ENCODE data around the gene PPP3R2.
"Not testable (repeated sequence)": the region's sequence is repeated elsewhere in the genome, so short reads cannot be mapped to it uniquely, and the experiment has no call there.

PPP3R2 gene

DNA sequence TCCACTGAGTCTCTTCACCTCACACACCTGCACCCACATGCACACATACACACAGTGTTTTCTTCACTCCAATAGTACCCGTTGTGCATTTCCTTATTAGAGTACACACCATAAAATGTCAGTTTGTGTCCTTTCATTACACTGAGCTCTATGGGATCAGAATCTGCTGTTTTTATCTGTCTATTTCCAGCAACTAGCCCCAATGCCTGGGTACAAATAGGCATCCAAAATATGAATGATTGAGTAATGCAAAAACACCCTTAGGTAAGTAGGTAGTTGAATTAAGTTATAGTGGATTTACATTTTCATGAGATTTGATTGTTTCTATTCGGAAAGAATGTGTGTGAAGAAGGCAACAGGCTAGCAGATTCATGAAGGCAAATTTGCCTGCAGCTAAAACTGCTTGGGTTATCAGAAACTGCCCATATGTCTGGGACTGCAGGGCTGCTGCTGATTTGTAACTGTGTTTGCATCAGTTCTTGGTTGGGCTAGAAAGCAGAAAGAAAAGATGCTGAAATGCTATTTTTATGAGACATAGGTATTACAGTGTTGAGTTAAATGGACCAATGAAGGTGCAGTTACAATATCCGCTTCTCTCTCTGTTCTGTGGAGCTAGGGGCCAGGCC is 26.9 kb downstream of the PPP3R2 start:
- DNase-seq (ENCODE audit: low read depth), result no peak
- no peak overlapping the region for H3K4me3 ChIP-seq (replicated peaks; ENCODE audit: low read depth, low read length)
- TF ChIP-seq, protein P1, sequence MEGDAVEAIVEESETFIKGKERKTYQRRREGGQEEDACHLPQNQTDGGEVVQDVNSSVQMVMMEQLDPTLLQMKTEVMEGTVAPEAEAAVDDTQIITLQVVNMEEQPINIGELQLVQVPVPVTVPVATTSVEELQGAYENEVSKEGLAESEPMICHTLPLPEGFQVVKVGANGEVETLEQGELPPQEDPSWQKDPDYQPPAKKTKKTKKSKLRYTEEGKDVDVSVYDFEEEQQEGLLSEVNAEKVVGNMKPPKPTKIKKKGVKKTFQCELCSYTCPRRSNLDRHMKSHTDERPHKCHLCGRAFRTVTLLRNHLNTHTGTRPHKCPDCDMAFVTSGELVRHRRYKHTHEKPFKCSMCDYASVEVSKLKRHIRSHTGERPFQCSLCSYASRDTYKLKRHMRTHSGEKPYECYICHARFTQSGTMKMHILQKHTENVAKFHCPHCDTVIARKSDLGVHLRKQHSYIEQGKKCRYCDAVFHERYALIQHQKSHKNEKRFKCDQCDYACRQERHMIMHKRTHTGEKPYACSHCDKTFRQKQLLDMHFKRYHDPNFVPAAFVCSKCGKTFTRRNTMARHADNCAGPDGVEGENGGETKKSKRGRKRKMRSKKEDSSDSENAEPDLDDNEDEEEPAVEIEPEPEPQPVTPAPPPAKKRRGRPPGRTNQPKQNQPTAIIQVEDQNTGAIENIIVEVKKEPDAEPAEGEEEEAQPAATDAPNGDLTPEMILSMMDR (IDR thresholded peaks at IDR 0.05; ENCODE audit: low read length, missing control alignments), result no peak

DNA sequence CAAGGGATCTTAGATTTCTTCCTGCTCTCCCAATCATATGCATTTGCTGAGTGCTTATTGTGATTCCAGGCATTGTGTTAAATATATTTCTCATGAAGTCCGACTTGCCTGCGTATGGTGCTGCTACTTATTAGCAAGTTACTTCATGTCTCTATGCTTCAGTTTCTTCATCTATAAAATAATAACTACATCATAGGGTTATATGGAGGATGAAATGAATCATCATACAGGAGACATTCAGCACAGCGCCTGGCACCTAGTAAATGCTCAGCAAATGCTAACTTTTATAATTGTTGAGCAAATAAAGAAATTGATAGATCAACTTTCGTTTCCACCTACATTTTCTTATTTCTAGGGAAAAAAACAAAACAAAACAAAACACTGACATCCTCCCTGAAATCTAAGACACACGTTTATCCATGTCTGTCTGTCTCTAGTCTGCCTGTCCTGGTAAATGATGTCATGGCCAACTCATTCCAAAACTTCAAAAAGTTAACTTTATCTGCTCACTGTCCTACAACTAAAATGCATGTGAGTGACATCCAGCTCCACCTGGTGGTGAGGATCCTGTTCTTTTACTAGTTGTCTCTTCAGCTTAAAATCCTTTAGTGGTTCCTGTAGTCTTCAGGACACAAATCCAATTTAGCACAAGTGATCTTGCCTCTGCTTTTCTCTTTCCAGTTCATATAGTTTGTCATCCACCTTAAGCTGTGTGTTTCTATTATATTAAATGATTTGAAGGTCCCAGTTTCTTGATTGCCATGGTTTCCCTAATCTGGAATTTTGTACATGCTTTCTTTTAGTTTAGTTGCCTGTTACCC is 27.7 kb downstream of the PPP3R2 start:
- TF ChIP-seq, protein P1 (IDR thresholded peaks at IDR 0.05; ENCODE audit: low read length, missing control alignments), result peak; percentile 57
- no peak overlapping the region for H3K4me3 ChIP-seq (replicated peaks; ENCODE audit: low read depth, low read length)
- DNase-seq (ENCODE audit: low read depth), result peak; percentile 52

DNA sequence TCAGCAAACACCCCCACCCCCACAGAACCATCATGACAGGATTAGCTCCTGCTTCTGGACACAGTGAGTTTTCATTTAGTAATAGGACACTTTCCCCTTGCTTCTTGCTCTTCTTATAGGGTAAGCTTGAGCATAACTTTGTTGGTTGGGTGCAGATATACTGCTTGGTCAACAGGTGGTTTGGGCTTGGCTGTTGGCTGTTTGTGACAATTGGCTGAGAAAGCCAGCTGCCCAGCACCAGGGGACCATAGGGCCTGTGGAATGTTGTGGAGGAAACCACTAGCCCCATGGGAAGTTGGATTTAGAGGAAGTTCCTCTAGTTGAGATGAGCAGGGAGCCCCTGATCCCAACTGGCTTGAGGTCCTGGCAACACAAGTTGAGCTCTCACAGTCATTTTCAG is 30.5 kb downstream of the PPP3R2 start:
- TF ChIP-seq, protein P1 (IDR thresholded peaks at IDR 0.05; ENCODE audit: low read length, missing control alignments), result no peak
- no peak for DNase-seq (ENCODE audit: low read depth)
- H3K4me3 ChIP-seq (replicated peaks; ENCODE audit: low read depth, low read length), result no peak overlapping the region

DNA sequence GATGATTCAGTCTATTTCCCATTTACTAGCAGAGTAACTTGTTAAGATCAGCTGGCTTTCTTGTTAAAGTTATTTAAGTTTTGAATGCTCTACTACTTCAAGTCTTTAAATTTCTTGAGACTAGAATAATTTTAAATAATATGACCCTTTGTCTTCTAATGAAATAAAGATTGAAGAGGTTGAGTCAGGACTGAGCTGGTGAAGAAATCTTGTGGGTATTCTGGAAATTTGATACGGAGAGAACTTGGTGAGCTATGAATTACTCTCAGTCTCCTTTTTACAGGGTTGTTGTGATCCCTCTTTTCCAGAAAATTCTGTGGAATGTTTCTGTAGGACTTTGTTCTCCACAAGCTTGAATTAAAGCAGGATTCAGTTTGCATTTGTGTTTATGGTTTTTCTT is 31.8 kb downstream of the PPP3R2 start:
- no peak for DNase-seq (ENCODE audit: low read depth)
- TF ChIP-seq, protein P1 (IDR thresholded peaks at IDR 0.05; ENCODE audit: low read length, missing control alignments), result no peak
- no peak overlapping the region for H3K4me3 ChIP-seq (replicated peaks; ENCODE audit: low read depth, low read length)

DNA sequence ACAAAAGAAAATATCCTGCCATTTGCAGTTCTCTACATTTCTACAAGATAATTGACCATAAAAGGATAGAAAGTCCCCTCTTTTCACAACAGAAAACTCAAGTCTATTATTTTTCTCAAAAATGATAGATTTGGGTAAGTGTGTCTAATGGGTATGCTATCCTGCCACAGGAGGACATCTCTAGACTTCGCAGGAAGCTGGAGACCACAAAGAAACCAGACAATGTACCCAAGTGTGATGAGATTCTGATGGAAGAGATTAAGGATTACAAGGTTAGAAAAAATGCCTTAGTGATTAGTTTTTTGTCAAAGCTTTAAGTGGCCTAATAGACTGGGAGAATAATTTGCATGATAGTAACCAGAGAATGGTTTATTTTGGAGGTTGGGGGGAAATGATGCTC is 33.0 kb downstream of the PPP3R2 start:
- no peak overlapping the region for H3K4me3 ChIP-seq (replicated peaks; ENCODE audit: low read depth, low read length)
- DNase-seq (ENCODE audit: low read depth), result no peak
- TF ChIP-seq, protein P1 (IDR thresholded peaks at IDR 0.05; ENCODE audit: low read length, missing control alignments), result no peak

DNA sequence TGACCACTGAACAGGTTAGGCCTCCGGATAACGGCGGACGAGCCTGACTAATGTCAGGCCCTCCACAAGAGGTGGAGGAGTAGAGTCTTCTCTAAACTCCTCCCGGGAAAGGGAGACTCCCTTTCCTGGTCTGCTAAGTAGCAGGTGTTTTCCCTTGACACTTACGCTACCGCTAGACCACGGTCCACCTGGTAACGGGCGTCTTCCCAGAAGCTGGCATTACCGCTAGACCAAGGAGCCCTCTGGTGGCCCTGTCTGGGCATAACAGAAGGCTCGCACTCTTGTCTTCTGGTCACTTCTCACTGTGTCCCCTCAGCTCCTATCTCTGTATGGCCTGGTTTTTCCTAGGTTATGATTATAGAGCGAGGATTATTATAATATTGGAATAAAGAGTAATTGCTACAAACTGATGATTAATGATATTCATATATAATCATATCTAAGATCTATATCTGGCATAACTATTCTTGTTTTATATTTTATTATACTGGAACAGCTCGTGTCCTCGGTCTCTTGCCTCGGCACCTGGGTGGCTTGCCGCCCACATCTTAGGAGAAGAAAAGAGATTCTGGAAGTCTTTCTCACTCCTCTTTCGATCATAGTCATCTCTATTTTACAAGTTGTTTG is 45.2 kb downstream of the PPP3R2 start:
- not testable (repeated sequence) for H3K4me3 ChIP-seq (replicated peaks; ENCODE audit: low read depth, low read length); DNase-seq (ENCODE audit: low read depth)
- TF ChIP-seq, protein P1 (IDR thresholded peaks at IDR 0.05; ENCODE audit: low read length, missing control alignments), result peak; percentile 10
